IMR-90 (cell line): ENCODE data around the gene CPNE2. TPM values are rescaled to one million over a fixed set of nuclear protein-coding genes. Genes with fewer than 3 reads are reported as not detected.

ENCODE experiments used
- ATAC-seq: fragments of 200-7000 bp; cut with Tn5 transposase; 2 replicates; pipeline ENCODE4 v1.9.1; 2020; ENCODE audit warnings: low read depth, mild to moderate bottlenecking, moderate library complexity
- BruUV-seq: library from RNA; stranded (reverse); fragments of 400-500 nt; replicated peaks from 2 replicates; lab custom pipeline; 2021; lab: Mats Ljungman, UMichigan
- CTCF ChIA-PET: fragments of 300-600 bp; formaldehyde crosslinking; extraction: SDS; loops from one replicate; lab custom pipeline; 2021; ENCODE audit warnings: antibody characterized with exemption; lab: Yijun Ruan, JAX
- POLR2A ChIA-PET: fragments of 300-600 bp; sonication (Branson Sonifier 250); formaldehyde crosslinking; loops from one replicate; lab custom pipeline; 2022; ENCODE audit warnings: antibody characterized with exemption; ENCODE audit not compliant: unreplicated experiment; lab: Charles Lee
- DNase-seq: peaks from one replicate; pipeline ENCODE4 v3.0.0; 2013
- H2AFZ ChIP-seq: replicated peaks from 2 replicates; pipeline ENCODE3; 2013; ENCODE audit warnings: low read length, mild to moderate bottlenecking; ENCODE audit not compliant: poor library complexity
- H2AK5ac ChIP-seq: 2 replicates; pipeline ENCODE4 v1.6.1; 2013; ENCODE audit warnings: low read depth, low read length, inconsistent platforms
- H2AK9ac ChIP-seq: replicated peaks from 2 replicates; pipeline ENCODE3; 2013; ENCODE audit warnings: mild to moderate bottlenecking, low read depth, low read length, moderate library complexity; ENCODE audit not compliant: poor library complexity
- H2BK120ac ChIP-seq: 2 replicates; pipeline ENCODE4 v1.6.1; 2013; ENCODE audit warnings: low read depth, low read length, inconsistent platforms
- H2BK15ac ChIP-seq: 3 replicates; pipeline ENCODE4 v1.6.1; 2013; ENCODE audit warnings: low read depth, low read length, inconsistent platforms
- H2BK20ac ChIP-seq: 2 replicates; pipeline ENCODE4 v1.6.1; 2013; ENCODE audit warnings: low read depth, mild to moderate bottlenecking, inconsistent platforms, low read length, moderate library complexity
- H2BK5ac ChIP-seq: 2 replicates; pipeline ENCODE4 v1.6.1; 2013; ENCODE audit warnings: mild to moderate bottlenecking, low read depth, low read length, inconsistent platforms; ENCODE audit not compliant: poor library complexity, severe bottlenecking
- H3K14ac ChIP-seq: replicated peaks from 2 replicates; pipeline ENCODE4 v1.6.1; 2013; ENCODE audit warnings: low read depth, low read length, inconsistent platforms
- H3K18ac ChIP-seq: 2 replicates; pipeline ENCODE4 v1.6.1; 2013; ENCODE audit warnings: low read depth, low read length, control low read depth
- H3K23ac ChIP-seq: 2 replicates; pipeline ENCODE4 v1.6.1; 2013; ENCODE audit warnings: low read depth, low read length, inconsistent platforms
- H3K27ac ChIP-seq: 2 replicates; pipeline ENCODE4 v1.5.1; 2013; ENCODE audit warnings: mild to moderate bottlenecking, control low read depth, low read length; ENCODE audit not compliant: insufficient read depth
- H3K27me3 ChIP-seq: 2 replicates; pipeline ENCODE4 v1.6.1; 2013; ENCODE audit warnings: low read length; ENCODE audit not compliant: control insufficient read depth, insufficient read depth
- H3K36me3 ChIP-seq: 2 replicates; pipeline ENCODE4 v1.6.1; 2013; ENCODE audit warnings: low read length, mixed read lengths; ENCODE audit not compliant: control insufficient read depth, insufficient read depth
- H3K4ac ChIP-seq: 2 replicates; pipeline ENCODE4 v1.6.1; 2013; ENCODE audit warnings: low read depth, low read length, inconsistent platforms
- H3K4me1 ChIP-seq: 2 replicates; pipeline ENCODE4 v1.6.1; 2013; ENCODE audit warnings: low read length, mixed read lengths; ENCODE audit not compliant: control insufficient read depth, insufficient read depth
- H3K4me2 ChIP-seq: 2 replicates; pipeline ENCODE4 v1.6.1; 2013; ENCODE audit warnings: low read depth, mild to moderate bottlenecking, control low read depth, low read length, moderate library complexity
- H3K4me3 ChIP-seq: 2 replicates; pipeline ENCODE4 v1.5.1; 2013; ENCODE audit warnings: low read depth, mild to moderate bottlenecking, control low read depth, low read length, moderate library complexity; ENCODE audit not compliant: insufficient read depth
- H3K56ac ChIP-seq: 2 replicates; pipeline ENCODE4 v1.6.1; 2013; ENCODE audit warnings: low read length, inconsistent platforms; ENCODE audit not compliant: insufficient read depth; ENCODE audit errors: extremely low read depth
- H3K79me1 ChIP-seq, 2 experiments: 2 replicates each; pipeline ENCODE4 v1.6.1; 2013; ENCODE audit warnings: low read length in 2 of 2, inconsistent platforms in 1 of 2, low read depth in 1 of 2
- H3K9ac ChIP-seq: 2 replicates; pipeline ENCODE4 v1.6.1; 2013; ENCODE audit warnings: low read depth, low read length, control low read depth
- H3K9me1 ChIP-seq: 2 replicates; pipeline ENCODE4 v1.6.1; 2013; ENCODE audit warnings: low read length, inconsistent platforms; ENCODE audit not compliant: insufficient read depth
- H3K9me3 ChIP-seq: 2 replicates; pipeline ENCODE4 v1.6.1; 2013; ENCODE audit warnings: low read length; ENCODE audit not compliant: control insufficient read depth, insufficient read depth
- H4K20me1 ChIP-seq: 2 replicates; pipeline ENCODE4 v1.6.1; 2013; ENCODE audit warnings: low read length, inconsistent platforms; ENCODE audit not compliant: insufficient read depth
- H4K5ac ChIP-seq: 2 replicates; pipeline ENCODE4 v1.6.1; 2013; ENCODE audit warnings: mild to moderate bottlenecking, low read depth, low read length, control low read depth
- H4K8ac ChIP-seq, 2 experiments: 2 replicates each; pipeline ENCODE4 v1.6.1; 2013; ENCODE audit warnings: low read depth in 2 of 2, low read length in 2 of 2, control low read depth in 1 of 2, inconsistent platforms in 1 of 2
- H4K91ac ChIP-seq: 2 replicates; pipeline ENCODE4 v1.6.1; 2013; ENCODE audit warnings: low read depth, low read length, inconsistent platforms; ENCODE audit not compliant: insufficient read depth
- BHLHE40 ChIP-seq: fragments of 150-350 bp; IDR thresholded peaks from 2 replicates; pipeline ENCODE4 v1.6.1; 2016; ENCODE audit warnings: mild to moderate bottlenecking, low read depth, low read length
- CHD1 ChIP-seq: IDR thresholded peaks from 2 replicates; pipeline ENCODE4 v1.6.1; 2012; ENCODE audit warnings: low read depth, low read length, improper control_type of control experiment
- MAFK ChIP-seq: IDR thresholded peaks from 2 replicates; pipeline ENCODE4 v1.6.1; 2012; ENCODE audit warnings: low read depth, low read length, improper control_type of control experiment
- POLR2A ChIP-seq: IDR thresholded peaks from 2 replicates; pipeline ENCODE4 v1.6.1; 2012; ENCODE audit warnings: mild to moderate bottlenecking, low read depth, low read length
- WGBS, 2 experiments: methylation state at CpG; one replicate each; pipeline versions ENCODE4 v1.1.5 to v1.1.7; 2013; ENCODE audit warnings: missing lambda C conversion rate in 2 of 2; ENCODE audit not compliant: insufficient read length in 1 of 2; ENCODE audit errors: extremely low coverage in 2 of 2; 5-methylcytosine and 5-hydroxymethylcytosine counted together
- dilution Hi-C: fragments of 300-500 bp; cut with HindIII; formaldehyde crosslinking; loops from one replicate; pipeline ENCODE4 v1.14.3; 2018; ENCODE audit warnings: low sequenced_read_pairs; ENCODE audit not compliant: unreplicated experiment
- in situ Hi-C: fragments of 300-500 bp; cut with MboI; formaldehyde crosslinking; loops from 3 replicates; pipeline ENCODE4 v1.14.3; 2019; ENCODE audit warnings: low sequenced_read_pairs, inconsistent platforms, mixed read lengths
- intact Hi-C: fragments of 100-400 bp; cut with micrococcal nuclease; formaldehyde crosslinking; loops from 2 replicates; pipeline ENCODE4 v1.10.0; 2022
- polyA plus RNA-seq, 3 experiments: library from polyadenylated mRNA; depleted of rRNA; stranded (reverse); fragments of >200 nt; gene quantifications; 2 replicates each; pipeline ENCODE4 v1.2.3, GENCODE V29; 2012; ENCODE audit warnings: low replicate concordance in 1 of 3
- total RNA-seq: library from RNA; depleted of rRNA; stranded (reverse); fragments of >200 nt; gene quantifications from 2 replicates; pipeline ENCODE4 v1.2.3, GENCODE V29; 2012

CPNE2 gene
- total and polyA plus RNA-seq, 2 of the 4 experiments (the other 2 are of a cell fraction): 15.4 to 48.0 TPM

DNA sequence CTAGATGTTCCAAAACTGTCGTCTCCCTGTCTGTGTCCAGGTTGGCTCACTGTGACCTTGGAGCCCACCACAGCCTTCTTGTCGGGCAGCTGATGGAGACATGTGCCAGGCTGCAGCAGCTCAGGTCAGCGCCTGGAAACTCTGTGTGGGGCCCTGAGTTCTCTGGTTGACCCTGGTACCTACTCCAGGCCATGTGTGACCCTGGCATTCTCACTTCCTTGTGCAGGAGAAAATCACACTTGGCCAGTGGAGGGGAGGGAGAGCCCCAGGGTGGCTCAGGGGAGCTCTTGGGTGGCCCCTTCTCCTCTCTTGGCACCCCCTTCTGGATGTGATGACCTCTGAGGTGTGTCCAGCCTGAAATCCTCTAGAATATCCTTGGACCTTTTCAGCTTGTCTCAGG, 25.0 kb upstream of the CPNE2 start:
- no peak overlapping the region for H4K91ac ChIP-seq
- peaks cover 1% of the 10 kb centered on the region; the same call in 1 of the 2 replicates for H3K36me3 ChIP-seq
- no TSS peak for BruUV-seq
- H2AK5ac ChIP-seq: no peak overlapping the region
- no peak overlapping the region for H2BK15ac ChIP-seq
- H2AFZ ChIP-seq: no peak overlapping the region
- in situ Hi-C loops (no loop called here), intact Hi-C loops (no loop called here), dilution Hi-C loops (no loop called here)
- no peak overlapping the region for H3K9ac ChIP-seq
- no peak for ATAC-seq
- H3K4me3 ChIP-seq: no peak overlapping the region
- no peak overlapping the region for H3K56ac ChIP-seq
- H3K27ac ChIP-seq: no peak overlapping the region
- H2BK120ac ChIP-seq: no peak overlapping the region
- H2AK9ac ChIP-seq: no peak overlapping the region
- ChIA-PET CTCF (no interaction called here), POLR2A (no interaction called here)
- H2BK20ac ChIP-seq: no peak overlapping the region
- no peak overlapping the region for H2BK5ac ChIP-seq
- H4K8ac ChIP-seq: no peak overlapping the region
- H4K20me1 ChIP-seq: no peaks in the 10 kb centered on the region; the same call in 1 of the 2 replicates
- TF ChIP-seq BHLHE40 (no peak), MAFK (no peak), POLR2A (no peak), CHD1 (no peak)
- H3K23ac ChIP-seq: no peak overlapping the region
- H4K5ac ChIP-seq: no peak overlapping the region
- H3K9me1 ChIP-seq: 0 out of 2 replicates have a peak, but pooled peaks cover 6% of the 10 kb centered on the region
- no peak overlapping the region for H3K4me2 ChIP-seq
- DNase-seq: no peak
- H3K4ac ChIP-seq: no peak overlapping the region
- no peaks in the 10 kb centered on the region for H3K9me3 ChIP-seq
- 90% methylated on average over 2 of the region's 3 CpGs; no CpG with 5 or more reads in 1 of the 2 experiments for WGBS, 2 experiments
- no peaks in the 10 kb centered on the region for H3K27me3 ChIP-seq
- no peak overlapping the region for H3K18ac ChIP-seq
- H3K79me1 ChIP-seq: no peaks in the 10 kb centered on the region
- H3K14ac ChIP-seq: no peak overlapping the region
- H3K4me1 ChIP-seq: no peaks in the 10 kb centered on the region
